Esophagus mucosa (tissue), 1 donor: ENCODE data around the gene SHFL. TPM values are rescaled to one million over a fixed set of nuclear protein-coding genes. Genes with fewer than 3 reads are reported as not detected.
A peak's percentile ranks its signal among the peaks of the same experiment; 100 is the strongest.

Experiments
- ATAC-seq: fragments of 200-7000 bp; cut with Tn5 transposase; one replicate; pipeline ENCODE4 v1.9.1; 2020
- total RNA-seq: library from RNA; stranded (reverse); gene quantifications from one replicate; pipeline ENCODE4 v1.2.4, GENCODE V29; 2023
- donor health status: DM: yes; HTN: yes; CAD: no.

Gene SHFL
- 11.1 TPM for total RNA-seq

- ATAC-seq: peak; percentile 85
These were observed at the start of gene SHFL for GRCh38 chr19:10085641-10086590. Gene SHFL, plus strand, starts transcription at chr19:10086317. Its CDS starts 111 bp downstream, at chr19:10086428.

DNA sequence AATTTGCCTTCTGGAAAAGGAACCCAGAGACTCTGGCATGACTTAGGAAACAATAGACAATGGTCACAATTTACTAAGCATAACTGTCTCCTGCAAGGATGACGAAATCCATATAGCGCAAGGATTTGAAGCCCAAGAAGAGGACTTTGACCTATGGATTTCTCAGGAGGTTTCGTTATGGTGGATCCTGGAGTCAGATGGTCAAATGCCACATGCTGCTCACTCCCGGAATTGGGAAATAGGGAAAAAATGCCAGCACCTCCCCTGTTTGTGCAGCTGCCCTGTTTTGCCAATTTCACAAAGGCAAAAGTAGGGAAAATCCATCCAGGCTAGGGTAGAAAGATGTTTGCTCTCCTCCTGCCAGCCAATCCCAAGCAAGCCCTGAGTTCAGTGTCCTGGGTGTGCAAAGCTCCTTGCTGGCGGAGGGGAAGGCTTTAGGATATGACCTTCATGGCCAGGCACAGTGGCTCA lies 49.5 kb upstream of the SHFL start:
- ATAC-seq: no peak

- ATAC-seq: no peak
These were observed 48.8 kb upstream of the SHFL start for GRCh38 chr19:10037367-10037766.

- no peak for ATAC-seq
These were observed 48.3 kb upstream of the SHFL start for GRCh38 chr19:10037809-10038208.

DNA sequence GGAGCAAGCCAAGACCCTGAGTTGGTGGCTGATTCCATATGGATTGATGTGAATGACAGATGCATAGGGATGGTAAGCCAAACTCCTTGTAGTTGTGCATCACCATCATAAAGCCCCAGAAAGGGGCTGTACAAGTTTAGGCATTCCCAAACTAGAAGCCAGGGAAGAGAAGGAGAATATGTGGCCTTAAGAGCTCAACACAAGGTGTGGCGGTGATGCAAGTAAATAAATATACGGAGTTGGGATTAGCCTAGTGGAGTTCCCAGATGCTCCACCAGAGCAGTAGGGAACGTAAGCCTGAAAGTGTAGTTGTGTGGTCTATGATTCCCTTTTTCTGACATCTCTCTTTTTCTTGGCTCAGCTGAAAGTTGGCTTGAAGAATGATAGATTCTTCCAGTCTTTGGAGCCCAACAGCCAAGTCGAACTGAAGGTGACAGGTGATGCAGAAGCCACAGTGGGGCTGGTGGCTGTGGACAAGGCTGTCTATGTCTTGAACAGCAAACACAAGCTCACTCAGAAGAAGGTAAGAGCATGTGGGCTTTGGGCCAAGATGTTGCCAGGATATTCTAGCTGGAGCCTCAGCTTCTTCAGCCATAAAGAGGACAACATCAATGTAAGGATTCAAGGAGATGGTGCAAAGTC lies 42.7 kb upstream of the SHFL start:
- no peak for ATAC-seq

DNA sequence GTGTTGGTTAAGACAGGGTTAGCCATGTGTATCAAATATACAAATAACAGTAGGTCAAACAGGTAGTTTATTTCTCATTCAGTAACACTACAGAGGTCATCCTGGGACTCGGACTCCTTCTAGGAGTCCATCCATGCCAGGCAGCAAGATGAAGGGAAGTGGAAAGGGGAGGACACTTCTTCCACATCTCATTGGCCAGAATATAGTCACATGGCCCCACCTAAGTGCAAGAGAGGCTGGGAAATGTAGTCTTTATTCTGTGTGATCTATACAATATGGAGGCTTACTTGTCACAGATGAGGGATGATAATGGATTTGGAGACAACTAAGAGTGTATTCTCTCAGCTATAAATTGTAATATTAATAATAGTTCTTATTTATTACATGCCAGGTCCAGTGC lies 41.7 kb upstream of the SHFL start:
- no peak for ATAC-seq

- ATAC-seq: no peak
These were observed 40.7 kb upstream of the SHFL start for GRCh38 chr19:10045371-10045770.

- ATAC-seq: no peak
These were observed 36.5 kb upstream of the SHFL start for GRCh38 chr19:10049626-10050025.

DNA sequence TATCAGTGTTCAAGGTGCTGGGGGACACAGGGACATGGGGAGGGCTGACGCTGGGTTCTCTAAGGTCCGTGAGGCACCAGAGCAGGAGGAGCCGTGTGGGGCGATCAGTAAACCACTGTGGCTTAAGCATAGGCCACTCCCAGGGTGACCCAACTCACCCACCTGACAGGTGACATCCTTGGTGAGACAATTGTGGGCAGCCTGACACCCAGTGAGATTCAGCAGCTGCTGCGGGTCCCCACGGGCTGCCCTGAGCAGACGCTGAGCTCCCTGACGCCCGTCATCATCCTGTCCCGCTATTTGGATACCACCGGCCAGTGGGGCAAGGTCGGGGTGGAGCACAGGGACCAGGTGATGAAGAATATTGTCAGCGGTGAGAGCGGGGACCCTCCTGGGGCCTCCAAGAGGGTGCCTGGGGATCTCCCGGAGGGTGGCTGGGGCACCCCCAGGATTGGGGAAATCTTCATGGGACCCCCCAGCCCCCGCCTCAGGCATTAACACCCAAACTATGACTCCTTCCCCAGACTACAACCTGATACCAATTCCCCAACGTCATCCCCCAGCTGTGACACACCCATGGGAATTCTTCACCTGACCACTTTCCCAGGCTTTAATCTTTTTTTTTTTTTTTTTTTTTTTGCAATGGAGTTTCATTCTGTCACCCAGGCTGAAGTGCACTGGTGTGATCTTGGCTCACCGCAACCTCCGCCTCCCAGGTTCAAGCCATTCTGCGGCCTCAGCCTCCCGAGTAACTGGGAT lies 33.3 kb upstream of the SHFL start:
- peak; percentile 28 for ATAC-seq

DNA sequence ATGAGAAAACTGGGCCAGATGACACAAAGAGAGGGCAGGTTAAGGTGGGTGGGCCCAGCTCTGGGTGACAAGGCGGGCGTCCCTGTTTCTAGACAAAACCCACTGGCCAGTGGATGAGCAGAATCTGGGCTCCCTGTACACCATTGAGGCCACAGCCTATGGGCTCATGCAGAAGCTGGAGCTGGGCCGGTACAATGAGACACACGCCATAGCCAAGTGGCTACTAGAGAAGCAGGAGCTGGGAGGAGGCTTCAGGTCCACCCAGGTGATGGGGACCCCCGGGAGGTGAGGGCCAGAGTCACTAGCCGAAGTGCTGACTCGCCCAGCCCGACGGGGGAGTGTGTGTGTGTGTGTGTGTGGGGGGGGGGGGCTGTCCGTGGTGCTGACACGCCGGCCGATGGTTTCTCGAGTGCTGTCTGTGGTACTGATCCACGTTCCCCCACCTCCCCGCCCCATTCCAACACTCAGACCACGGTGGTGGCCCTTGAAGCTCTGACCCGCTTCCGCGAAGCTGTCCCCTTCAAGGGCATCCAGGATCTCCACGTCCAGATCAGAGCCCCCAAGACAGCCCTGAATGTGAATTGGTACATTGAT lies 24.3 kb upstream of the SHFL start:
- peak; percentile 17 for ATAC-seq

- ATAC-seq: no peak
These were observed 17.9 kb upstream of the SHFL start for GRCh38 chr19:10068205-10068604.

DNA sequence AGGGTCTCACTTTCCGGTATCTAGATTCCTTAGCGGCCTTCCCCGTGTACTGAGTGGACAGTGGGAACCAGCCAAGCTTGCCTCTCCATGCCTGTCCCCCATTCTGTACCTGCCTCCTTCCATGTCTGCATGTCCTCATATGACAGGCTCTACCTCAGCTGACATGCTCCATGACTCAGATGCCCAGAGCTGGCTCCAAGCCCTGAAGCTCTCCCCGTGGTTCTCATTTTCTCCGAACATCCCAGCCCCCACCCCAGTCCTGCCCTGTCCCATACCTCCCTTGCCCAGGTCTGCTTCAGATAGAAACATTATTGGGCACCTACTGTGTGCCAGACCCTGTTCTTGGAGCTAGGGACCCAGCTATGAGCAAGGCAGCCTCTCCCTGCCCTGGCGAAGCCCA lies 17.1 kb upstream of the SHFL start:
- ATAC-seq: peak; percentile 34

DNA sequence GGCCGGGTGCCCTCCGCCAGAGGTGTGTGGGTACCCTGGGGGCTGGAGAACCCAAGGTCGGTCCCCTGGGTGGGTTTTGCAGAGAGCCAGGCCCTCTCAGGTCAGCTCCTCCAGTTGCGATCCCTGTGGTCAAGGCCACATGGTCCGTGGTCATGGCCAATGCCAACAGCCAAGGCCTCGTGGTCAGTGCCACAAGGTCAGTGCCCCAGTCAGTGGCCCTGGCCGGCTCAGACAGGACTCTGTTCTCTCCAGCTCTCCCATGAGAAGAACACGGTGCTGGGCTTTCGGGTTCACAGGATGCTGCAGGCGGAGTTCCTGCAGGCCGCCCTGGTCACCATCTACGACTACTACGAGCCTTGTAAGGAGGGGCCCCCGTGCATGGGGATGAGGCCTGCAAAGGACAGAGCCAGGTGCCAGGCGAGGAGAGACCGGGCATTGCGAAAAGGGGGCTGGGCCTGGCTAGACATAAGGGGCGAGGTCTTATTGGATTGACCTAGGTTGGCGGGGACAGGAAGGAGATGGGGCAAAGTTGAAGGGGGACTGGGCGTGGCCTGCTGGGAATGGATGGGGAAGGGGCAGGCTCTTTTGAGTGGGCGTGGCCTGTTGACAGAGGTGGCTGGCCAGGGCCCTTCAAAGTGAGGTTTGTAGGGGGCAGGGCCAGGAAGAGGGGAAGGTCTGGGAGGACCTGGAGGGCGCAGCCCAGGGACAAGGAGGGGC lies 15.2 kb upstream of the SHFL start:
- ATAC-seq: no peak

- ATAC-seq: peak; percentile 67
These were observed 12.0 kb upstream of the SHFL start for GRCh38 chr19:10074153-10074552.

- ATAC-seq: no peak
These were observed 9.6 kb upstream of the SHFL start for GRCh38 chr19:10076535-10076934.

- ATAC-seq: no peak
These were observed 7.8 kb upstream of the SHFL start for GRCh38 chr19:10078329-10078728.

GRCh38 chr19:10079031-10079453 lies 7.1 kb upstream of the SHFL start:
- ATAC-seq: peak; percentile 63

GRCh38 chr19:10083911-10084310 lies 2.2 kb upstream of the SHFL start:
- ATAC-seq: no peak

DNA sequence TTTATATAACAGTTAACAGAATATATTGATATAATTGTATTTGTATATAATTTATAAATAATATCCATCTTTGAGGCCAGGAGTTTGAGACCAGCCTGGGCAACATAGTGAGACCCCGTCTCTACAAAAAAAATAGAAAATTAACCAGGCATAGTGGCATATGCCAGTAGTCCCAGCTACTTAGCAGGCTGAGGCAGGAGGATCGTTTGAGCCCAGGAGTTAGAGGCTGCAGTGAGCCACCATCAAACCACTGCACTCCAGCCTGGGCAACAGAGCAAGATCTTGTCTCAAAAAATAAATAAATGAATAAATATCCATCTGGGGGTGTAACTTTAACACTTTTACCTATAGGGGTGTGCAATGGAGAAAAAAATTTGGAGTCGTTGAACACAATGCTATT lies 1.3 kb upstream of the SHFL start:
- no peak for ATAC-seq

- peak; percentile 23 for ATAC-seq
These were observed 575 bp downstream of the SHFL start for GRCh38 chr19:10086591-10087192.

- ATAC-seq: no peak
These were observed 1.4 kb downstream of the SHFL start for GRCh38 chr19:10087296-10088061.
